GM13976 (cell line): ENCODE data around the gene GABRB2.

Source experiments
- DNase-seq: peaks from one replicate; pipeline ENCODE4 v3.0.0; 2012; ENCODE audit warnings: low spot score
- in situ Hi-C: fragments of 300-500 bp; cut with MboI; formaldehyde crosslinking; loops from one replicate; pipeline ENCODE4 v1.12.0; 2022; ENCODE audit warnings: low sequenced_read_pairs, mixed read lengths, inconsistent platforms; ENCODE audit not compliant: unreplicated experiment
- TF ChIP-seq, protein P1 (sequence below): IDR thresholded peaks from 2 replicates; pipeline ENCODE4 v1.5.1; 2012; ENCODE audit warnings: borderline replicate concordance, mild to moderate bottlenecking; ENCODE audit not compliant: insufficient read depth; ENCODE audit errors: extremely low read depth, missing control alignments, control extremely low read depth

GABRB2 gene

GRCh38 chr5:161385027-161385426, 161.5 kb downstream of the GABRB2 start:
- in situ Hi-C loops, result no loop called here
- TF ChIP-seq, protein P1, sequence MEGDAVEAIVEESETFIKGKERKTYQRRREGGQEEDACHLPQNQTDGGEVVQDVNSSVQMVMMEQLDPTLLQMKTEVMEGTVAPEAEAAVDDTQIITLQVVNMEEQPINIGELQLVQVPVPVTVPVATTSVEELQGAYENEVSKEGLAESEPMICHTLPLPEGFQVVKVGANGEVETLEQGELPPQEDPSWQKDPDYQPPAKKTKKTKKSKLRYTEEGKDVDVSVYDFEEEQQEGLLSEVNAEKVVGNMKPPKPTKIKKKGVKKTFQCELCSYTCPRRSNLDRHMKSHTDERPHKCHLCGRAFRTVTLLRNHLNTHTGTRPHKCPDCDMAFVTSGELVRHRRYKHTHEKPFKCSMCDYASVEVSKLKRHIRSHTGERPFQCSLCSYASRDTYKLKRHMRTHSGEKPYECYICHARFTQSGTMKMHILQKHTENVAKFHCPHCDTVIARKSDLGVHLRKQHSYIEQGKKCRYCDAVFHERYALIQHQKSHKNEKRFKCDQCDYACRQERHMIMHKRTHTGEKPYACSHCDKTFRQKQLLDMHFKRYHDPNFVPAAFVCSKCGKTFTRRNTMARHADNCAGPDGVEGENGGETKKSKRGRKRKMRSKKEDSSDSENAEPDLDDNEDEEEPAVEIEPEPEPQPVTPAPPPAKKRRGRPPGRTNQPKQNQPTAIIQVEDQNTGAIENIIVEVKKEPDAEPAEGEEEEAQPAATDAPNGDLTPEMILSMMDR, result no peak
- DNase-seq, result no peak

DNA sequence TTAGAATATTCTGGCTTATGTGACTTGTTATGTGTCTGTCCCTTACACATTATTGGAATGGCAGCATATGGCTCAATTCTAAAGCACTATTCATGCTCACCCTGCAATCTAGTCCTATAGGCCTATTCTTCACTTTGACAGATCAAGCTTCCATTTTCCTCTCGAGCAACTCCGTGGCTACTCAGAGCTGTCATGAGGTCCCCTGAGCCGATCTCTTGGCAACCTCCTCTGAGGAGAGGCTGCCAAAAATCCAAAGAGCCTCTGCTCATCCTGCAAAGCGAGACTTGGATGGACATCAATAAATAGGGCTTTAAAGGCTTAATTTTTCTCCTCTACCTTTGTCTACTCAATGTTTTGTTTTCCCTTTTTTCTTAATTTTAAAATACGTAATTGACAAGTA, 163.8 kb downstream of the GABRB2 start:
- in situ Hi-C loops, result no loop called here
- TF ChIP-seq, protein P1, result no peak
- DNase-seq, result no peak

- in situ Hi-C loops, result no loop called here
- TF ChIP-seq, protein P1, result no peak
- no peak for DNase-seq
Measured at GRCh38 chr5:161380486-161380885, 166.0 kb downstream of the GABRB2 start.

GRCh38 chr5:161378701-161379100, 167.8 kb downstream of the GABRB2 start:
- no peak for DNase-seq
- TF ChIP-seq, protein P1, result no peak
- in situ Hi-C loops, result no loop called here

GRCh38 chr5:161376034-161376433, 170.5 kb downstream of the GABRB2 start:
- TF ChIP-seq, protein P1, result no peak
- DNase-seq, result no peak
- in situ Hi-C loops, result no loop called here

- DNase-seq, result no peak
- in situ Hi-C loops, result no loop called here
- TF ChIP-seq, protein P1, result no peak
Measured at GRCh38 chr5:161373345-161373707, 173.2 kb downstream of the GABRB2 start.

- in situ Hi-C loops, result no loop called here
- no peak for DNase-seq
- TF ChIP-seq, protein P1, result no peak
Measured at GRCh38 chr5:161372682-161373344, 173.7 kb downstream of the GABRB2 start.
